ENCODE measurements around the gene APBA2. TPM values are rescaled to one million over a fixed set of nuclear protein-coding genes. Genes with fewer than 3 reads are reported as not detected.

APBA2 gene
- total and polyA plus RNA-seq, 10 of the 15 experiments (the other 5 are each of a cell fraction or from before 2014, with no cell fraction given), result 0.06 to 0.26 (median 0.07) TPM; not detected in 7

DNA sequence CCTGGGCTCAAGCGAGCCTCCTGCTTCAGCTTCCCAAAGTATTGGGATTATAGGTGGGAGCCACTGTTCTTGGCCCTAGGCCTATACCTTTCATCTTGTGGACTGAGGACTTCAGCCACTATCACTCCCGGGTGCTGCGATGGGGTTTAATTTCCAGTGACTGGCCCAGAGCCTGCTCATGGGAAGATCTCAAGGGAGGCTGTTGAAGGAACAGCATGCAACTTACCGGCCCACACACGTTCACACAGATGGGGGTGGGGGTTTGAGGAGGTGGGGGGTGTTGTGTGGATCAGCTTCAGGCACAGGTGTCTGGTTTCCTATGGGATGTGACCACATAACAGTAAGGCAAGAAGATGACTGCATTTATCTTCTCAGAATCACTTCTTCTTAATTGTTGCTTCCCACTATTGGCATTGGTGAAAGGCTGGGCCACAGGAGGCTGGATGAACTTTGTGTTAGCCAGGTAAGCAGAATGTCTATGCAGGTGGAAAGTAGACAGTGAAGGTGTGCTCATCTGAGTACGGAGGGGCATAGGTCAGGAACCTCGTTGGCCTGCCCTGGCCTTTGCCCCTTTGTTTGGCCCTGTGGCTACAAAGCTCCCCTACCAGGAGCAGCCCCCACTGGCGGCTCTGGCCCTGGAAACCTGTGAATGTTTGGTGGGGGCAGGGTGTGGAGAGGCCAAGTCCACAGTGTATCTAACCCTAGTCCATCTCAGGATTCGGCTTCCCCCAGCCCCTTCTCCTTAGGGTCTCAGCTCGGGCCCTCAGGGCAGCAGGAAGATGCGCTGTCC is 1.4 kb upstream of the APBA2 start:
- Histone ChIP-seq H3K27ac (ENCODE audit: control insufficient read depth, insufficient read depth) (no peak overlapping the region), H3K9ac (ENCODE audit: control insufficient read depth, insufficient read depth, low read length) (no peak overlapping the region), H3K27me3 (replicated peaks in 1 of 2; ENCODE audit: control insufficient read depth in 2 of 2, insufficient read depth in 2 of 2, low read length in 1 of 2) (peaks cover 0 to 5% of the 10 kb centered on the region in 2 experiments; a peak in 2 of 4 replicates), H3K79me2 (ENCODE audit: control insufficient read depth, insufficient read depth, low read length) (no peaks in the 10 kb centered on the region), H3K36me3 (ENCODE audit: control insufficient read depth in 2 of 2, insufficient read depth in 2 of 2, low read length in 1 of 2) (no peaks in the 10 kb centered on the region), H3K9me3 (replicated peaks; ENCODE audit: control insufficient read depth, insufficient read depth, low read length) (no peaks in the 10 kb centered on the region), H2AFZ (ENCODE audit: control insufficient read depth, low read depth, low read length) (no peak overlapping the region), H3K4me1 (ENCODE audit: control insufficient read depth, insufficient read depth, low read length) (no peaks in the 10 kb centered on the region), H3K4me3 (no peak overlapping the region), H4K20me1 (ENCODE audit: control insufficient read depth, insufficient read depth) (no peaks in the 10 kb centered on the region), H3K4me2 (ENCODE audit: control insufficient read depth, insufficient read depth) (no peak overlapping the region)
- WGBS (ENCODE audit: insufficient coverage, insufficient replicate concordance, low lambda C conversion rate, missing lambda C conversion rate), result 41% methylated on average over 11 of the region's 11 CpGs
- intact Hi-C loops (cut with micrococcal nuclease; ENCODE audit: unreplicated experiment), result no loop called here
- DNase-seq (ENCODE audit: low read depth, low spot score), result no peak
- no peak for TF ChIP-seq YY1 (IDR thresholded peaks at IDR 0.05; ENCODE audit: low read depth, low read length)
- TF ChIP-seq NKRF (conservative IDR thresholded peaks at IDR 0.05), result no peak
- no peak for TF ChIP-seq HDGF (IDR thresholded peaks at IDR 0.05)
- no peak for TF ChIP-seq BHLHE40 (IDR thresholded peaks at IDR 0.05; ENCODE audit: borderline replicate concordance in 1 of 2, low read depth in 2 of 2, low read length in 1 of 2)
- no peak for TF ChIP-seq HDAC6 (IDR thresholded peaks at IDR 0.05; ENCODE audit: unreplicated experiment)
- TF ChIP-seq RCOR1 (conservative IDR thresholded peaks at IDR 0.05; ENCODE audit: low read depth, low read length), result no peak
- TF ChIP-seq, protein P1, sequence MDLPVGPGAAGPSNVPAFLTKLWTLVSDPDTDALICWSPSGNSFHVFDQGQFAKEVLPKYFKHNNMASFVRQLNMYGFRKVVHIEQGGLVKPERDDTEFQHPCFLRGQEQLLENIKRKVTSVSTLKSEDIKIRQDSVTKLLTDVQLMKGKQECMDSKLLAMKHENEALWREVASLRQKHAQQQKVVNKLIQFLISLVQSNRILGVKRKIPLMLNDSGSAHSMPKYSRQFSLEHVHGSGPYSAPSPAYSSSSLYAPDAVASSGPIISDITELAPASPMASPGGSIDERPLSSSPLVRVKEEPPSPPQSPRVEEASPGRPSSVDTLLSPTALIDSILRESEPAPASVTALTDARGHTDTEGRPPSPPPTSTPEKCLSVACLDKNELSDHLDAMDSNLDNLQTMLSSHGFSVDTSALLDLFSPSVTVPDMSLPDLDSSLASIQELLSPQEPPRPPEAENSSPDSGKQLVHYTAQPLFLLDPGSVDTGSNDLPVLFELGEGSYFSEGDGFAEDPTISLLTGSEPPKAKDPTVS (IDR thresholded peaks at IDR 0.05; ENCODE audit: low read depth, low read length), result no peak
- no peak for TF ChIP-seq MAX (IDR thresholded peaks at IDR 0.05; ENCODE audit: low read depth, low read length)
- TF ChIP-seq, protein P2, sequence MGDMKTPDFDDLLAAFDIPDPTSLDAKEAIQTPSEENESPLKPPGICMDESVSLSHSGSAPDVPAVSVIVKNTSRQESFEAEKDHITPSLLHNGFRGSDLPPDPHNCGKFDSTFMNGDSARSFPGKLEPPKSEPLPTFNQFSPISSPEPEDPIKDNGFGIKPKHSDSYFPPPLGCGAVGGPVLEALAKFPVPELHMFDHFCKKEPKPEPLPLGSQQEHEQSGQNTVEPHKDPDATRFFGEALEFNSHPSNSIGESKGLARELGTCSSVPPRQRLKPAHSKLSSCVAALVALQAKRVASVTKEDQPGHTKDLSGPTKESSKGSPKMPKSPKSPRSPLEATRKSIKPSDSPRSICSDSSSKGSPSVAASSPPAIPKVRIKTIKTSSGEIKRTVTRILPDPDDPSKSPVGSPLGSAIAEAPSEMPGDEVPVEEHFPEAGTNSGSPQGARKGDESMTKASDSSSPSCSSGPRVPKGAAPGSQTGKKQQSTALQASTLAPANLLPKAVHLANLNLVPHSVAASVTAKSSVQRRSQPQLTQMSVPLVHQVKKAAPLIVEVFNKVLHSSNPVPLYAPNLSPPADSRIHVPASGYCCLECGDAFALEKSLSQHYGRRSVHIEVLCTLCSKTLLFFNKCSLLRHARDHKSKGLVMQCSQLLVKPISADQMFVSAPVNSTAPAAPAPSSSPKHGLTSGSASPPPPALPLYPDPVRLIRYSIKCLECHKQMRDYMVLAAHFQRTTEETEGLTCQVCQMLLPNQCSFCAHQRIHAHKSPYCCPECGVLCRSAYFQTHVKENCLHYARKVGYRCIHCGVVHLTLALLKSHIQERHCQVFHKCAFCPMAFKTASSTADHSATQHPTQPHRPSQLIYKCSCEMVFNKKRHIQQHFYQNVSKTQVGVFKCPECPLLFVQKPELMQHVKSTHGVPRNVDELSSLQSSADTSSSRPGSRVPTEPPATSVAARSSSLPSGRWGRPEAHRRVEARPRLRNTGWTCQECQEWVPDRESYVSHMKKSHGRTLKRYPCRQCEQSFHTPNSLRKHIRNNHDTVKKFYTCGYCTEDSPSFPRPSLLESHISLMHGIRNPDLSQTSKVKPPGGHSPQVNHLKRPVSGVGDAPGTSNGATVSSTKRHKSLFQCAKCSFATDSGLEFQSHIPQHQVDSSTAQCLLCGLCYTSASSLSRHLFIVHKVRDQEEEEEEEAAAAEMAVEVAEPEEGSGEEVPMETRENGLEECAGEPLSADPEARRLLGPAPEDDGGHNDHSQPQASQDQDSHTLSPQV (IDR thresholded peaks at IDR 0.05), result no peak
- TF ChIP-seq MXI1 (IDR thresholded peaks at IDR 0.05; ENCODE audit: low read depth, low read length), result no peak
- no peak for TF ChIP-seq IRF4 (IDR thresholded peaks at IDR 0.05; ENCODE audit: low read depth, low read length)
- no peak for TF ChIP-seq CTCF (IDR thresholded peaks at IDR 0.05 in 2 of 3, conservative IDR thresholded peaks at IDR 0.05 in 1 of 3; ENCODE audit: control insufficient read depth in 2 of 3, extremely low read depth in 1 of 3, insufficient read depth in 1 of 3, low read depth in 3 of 3, low read length in 3 of 3)
- no peak for TF ChIP-seq CHD4 (IDR thresholded peaks at IDR 0.05)
- in situ Hi-C loops (cut with MboI), result no loop called here
- no peak for FAIRE-seq
- POLR2A ChIA-PET, result no interaction called here
- RAD21 ChIA-PET (ENCODE audit: unreplicated experiment), result no interaction called here
- BruUV-seq (replicated peaks), result no TSS peak
- SMC1A ChIA-PET (ENCODE audit: uncharacterized antibody, unreplicated experiment), result no interaction called here
- CTCF ChIA-PET, result no interaction called here
- ATAC-seq, result no peak
